Measurements from ENCODE around the gene OGDH.

- no peak for TF ChIP-seq EZH2 (IDR thresholded peaks at IDR 0.05; ENCODE audit: insufficient read depth, poor library complexity, severe bottlenecking)
- TF ChIP-seq EZH2phosphoT487 (IDR thresholded peaks at IDR 0.05; ENCODE audit: insufficient read depth, low read depth) = no peak
Observed at GRCh38 chr7:44645696-44646095, 39.3 kb downstream of the OGDH start.
